Prostate gland (tissue), 2 donors: ENCODE results near the gene ADAMTS14.

Experiments used
- CTCF ChIP-seq, 4 experiments: fragments of 200-600 bp in 2 of 4; fragments of 450-650 bp in 2 of 4; sonication (generic) in 2 of 4; IDR thresholded peaks; 1 replicate in 3 of 4; 2 replicates in 1 of 4; pipeline ENCODE4 v1.5.1; 2016 to 2019; ENCODE audit warnings: antibody characterized with exemption in 4 of 4, mild to moderate bottlenecking in 2 of 4, moderate library complexity in 2 of 4
- POLR2A ChIP-seq: fragments of 450-650 bp; IDR thresholded peaks from one replicate; pipeline ENCODE4 v1.6.1; 2016; ENCODE audit warnings: antibody characterized with exemption, mild to moderate bottlenecking

- no peak for TF ChIP-seq CTCF (IDR thresholded peaks at IDR 0.05)
- no peak for TF ChIP-seq POLR2A
Observed at GRCh38 chr10:70722820-70723424, 50.6 kb downstream of the ADAMTS14 start.
